GM12891 (cell line): ENCODE results near the gene ST3GAL6.

Experiments
- PAX5 ChIP-seq: IDR thresholded peaks from 2 replicates; pipeline ENCODE4 v1.6.1; 2011; ENCODE audit warnings: low read length, moderate library complexity, mild to moderate bottlenecking; ENCODE audit not compliant: insufficient read depth, severe bottlenecking
- POLR2A ChIP-seq: IDR thresholded peaks from 2 replicates; pipeline ENCODE4 v1.6.1; 2011; ENCODE audit warnings: low read depth, low read length, control low read depth
- POLR2AphosphoS5 ChIP-seq: IDR thresholded peaks from 2 replicates; pipeline ENCODE4 v1.6.1; 2011; ENCODE audit warnings: low read depth, low read length, control low read depth
- POU2F2 ChIP-seq: IDR thresholded peaks from 2 replicates; pipeline ENCODE4 v1.6.1; 2011; ENCODE audit warnings: low read depth, mild to moderate bottlenecking, control low read depth, low read length, moderate library complexity
- SPI1 ChIP-seq: IDR thresholded peaks from 2 replicates; pipeline ENCODE4 v1.6.1; 2011; ENCODE audit warnings: low read depth, low read length, control low read depth
- TAF1 ChIP-seq: IDR thresholded peaks from 2 replicates; pipeline ENCODE4 v1.6.1; 2011; ENCODE audit warnings: low read depth, low read length, control low read depth

- TF ChIP-seq TAF1 = no peak
- TF ChIP-seq POLR2A = no peak
- TF ChIP-seq POU2F2 = no peak
- TF ChIP-seq POLR2AphosphoS5 = no peak
- TF ChIP-seq SPI1 = no peak
- no peak for TF ChIP-seq PAX5
These were observed 28.5 kb downstream of the ST3GAL6 start for GRCh38 chr3:98791341-98792325.
